Large intestine (tissue), 3 donors: Measurements from ENCODE around the gene RNF4. TPM values are rescaled to one million over a fixed set of nuclear protein-coding genes. Genes with fewer than 3 reads are reported as not detected.
"Not testable (repeated sequence)": the region's sequence is repeated elsewhere in the genome, so short reads cannot be mapped to it uniquely, and the experiment has no call there.

Experiments
- DNase-seq, 2 donors: peaks; one replicate each; pipeline versions ENCODE4 v3.0.0 to v3.0.0-alpha.2; 2013
- H3K27ac ChIP-seq: one replicate; pipeline ENCODE4 v1.5.1; 2013; ENCODE audit warnings: low read length
- H3K27me3 ChIP-seq: 2 replicates; pipeline ENCODE4 v1.6.1; 2013; ENCODE audit warnings: low read length; ENCODE audit not compliant: control insufficient read depth, insufficient read depth
- H3K36me3 ChIP-seq: 2 replicates; pipeline ENCODE4 v1.6.1; 2013; ENCODE audit warnings: low read length; ENCODE audit not compliant: control insufficient read depth, insufficient read depth
- H3K4me1 ChIP-seq: one replicate; pipeline ENCODE4 v1.6.1; 2013; ENCODE audit warnings: low read length; ENCODE audit not compliant: control insufficient read depth, insufficient read depth
- H3K4me3 ChIP-seq: one replicate; pipeline ENCODE4 v1.5.1; 2013; ENCODE audit warnings: low read length
- H3K9me3 ChIP-seq: one replicate; pipeline ENCODE4 v1.6.1; 2013; ENCODE audit warnings: mild to moderate bottlenecking, low read depth, low read length, moderate library complexity; ENCODE audit not compliant: control insufficient read depth
- WGBS: methylation state at CpG from one replicate; pipeline ENCODE4 v1.1.5; 2013; ENCODE audit warnings: low lambda C conversion rate; ENCODE audit not compliant: insufficient coverage; 5-methylcytosine and 5-hydroxymethylcytosine counted together
- polyA plus RNA-seq: library from polyadenylated mRNA; unstranded; fragments of 120-200 nt; gene quantifications from one replicate; pipeline ENCODE4 v1.2.1, GENCODE V29; 2013

RNF4 gene
- polyA plus RNA-seq, 1 donor, result 37.9 TPM

- no peaks in the 10 kb centered on the region for H3K9me3 ChIP-seq
- no peak overlapping the region for H3K27ac ChIP-seq
- H3K36me3 ChIP-seq, result no peaks in the 10 kb centered on the region
- no peaks in the 10 kb centered on the region for H3K4me1 ChIP-seq
- no peak overlapping the region for H3K4me3 ChIP-seq
- no CpG with 5 or more reads among the region's 23 CpGs for WGBS
- H3K27me3 ChIP-seq, result no peaks in the 10 kb centered on the region
- no peak for DNase-seq
These were observed 41.2 kb upstream of the RNF4 start for GRCh38 chr4:2427383-2428334.

- no CpG with 5 or more reads among the region's 25 CpGs for WGBS
- H3K27me3 ChIP-seq, result no peaks in the 10 kb centered on the region
- H3K27ac ChIP-seq, result no peak overlapping the region
- H3K9me3 ChIP-seq, result no peaks in the 10 kb centered on the region
- DNase-seq, result no peak
- H3K36me3 ChIP-seq, result no peaks in the 10 kb centered on the region
- H3K4me1 ChIP-seq, result no peaks in the 10 kb centered on the region
- no peak overlapping the region for H3K4me3 ChIP-seq
These were observed 40.3 kb upstream of the RNF4 start for GRCh38 chr4:2428496-2429213.

DNA sequence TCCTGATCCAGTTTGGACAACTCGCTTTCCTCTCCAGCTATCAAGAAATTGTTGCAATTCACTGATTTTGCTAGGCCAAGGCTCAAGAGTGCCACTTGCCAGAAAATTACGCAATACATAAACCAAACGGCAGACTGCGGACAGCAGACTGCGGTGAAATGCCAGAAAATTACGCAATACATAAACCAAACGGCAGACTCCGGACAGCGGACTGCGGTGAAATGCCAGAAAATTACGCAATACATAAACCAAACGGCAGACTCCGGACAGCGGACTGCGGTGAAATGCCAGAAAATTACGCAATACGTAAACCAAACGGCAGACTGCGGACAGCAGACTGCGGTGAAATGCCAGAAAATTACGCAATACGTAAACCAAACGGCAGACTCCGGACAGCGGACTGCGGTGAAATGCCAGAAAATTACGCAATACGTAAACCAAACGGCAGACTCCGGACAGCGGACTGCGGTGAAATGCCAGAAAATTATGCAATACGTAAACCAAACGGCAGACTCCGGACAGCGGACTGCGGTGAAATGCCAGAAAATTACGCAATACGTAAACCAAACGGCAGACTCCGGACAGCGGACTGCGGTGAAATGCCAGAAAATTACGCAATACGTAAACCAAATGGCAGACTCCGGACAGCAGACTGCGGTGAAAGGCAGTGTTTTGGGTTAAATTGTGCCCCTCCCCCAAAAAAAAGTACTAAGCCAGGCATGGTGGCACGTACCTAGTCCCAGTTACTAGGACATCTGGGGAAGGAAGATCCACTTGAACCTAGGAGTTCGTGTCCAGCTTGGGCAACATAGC, 38.8 kb upstream of the RNF4 start:
- not testable (repeated sequence) for DNase-seq, H3K4me3 ChIP-seq, H3K27ac ChIP-seq, H3K36me3 ChIP-seq, H3K4me1 ChIP-seq, H3K9me3 ChIP-seq, H3K27me3 ChIP-seq
- WGBS, result no CpG with 5 or more reads among the region's 49 CpGs

GRCh38 chr4:2432004-2432403, 36.9 kb upstream of the RNF4 start:
- Histone ChIP-seq H3K27me3 (no peaks in the 10 kb centered on the region), H3K9me3 (no peaks in the 10 kb centered on the region), H3K27ac (no peak overlapping the region), H3K4me1 (no peaks in the 10 kb centered on the region), H3K36me3 (no peaks in the 10 kb centered on the region), H3K4me3 (no peak overlapping the region)
- no peak for DNase-seq

- Histone ChIP-seq H3K9me3 (no peaks in the 10 kb centered on the region), H3K27ac (no peak overlapping the region), H3K4me1 (no peaks in the 10 kb centered on the region), H3K4me3 (no peak overlapping the region), H3K27me3 (no peaks in the 10 kb centered on the region), H3K36me3 (no peaks in the 10 kb centered on the region)
- WGBS, result no CpG with 5 or more reads among the region's 20 CpGs
- DNase-seq, result no peak
These were observed 35.8 kb upstream of the RNF4 start for GRCh38 chr4:2432991-2433530.

GRCh38 chr4:2433609-2434350, 35.1 kb upstream of the RNF4 start:
- Histone ChIP-seq H3K4me3 (no peak overlapping the region), H3K27ac (no peak overlapping the region), H3K27me3 (no peaks in the 10 kb centered on the region), H3K36me3 (no peaks in the 10 kb centered on the region), H3K4me1 (no peaks in the 10 kb centered on the region), H3K9me3 (no peaks in the 10 kb centered on the region)
- no CpG with 5 or more reads among the region's 29 CpGs for WGBS
- DNase-seq, result no peak

GRCh38 chr4:2434420-2434819, 34.5 kb upstream of the RNF4 start:
- Histone ChIP-seq H3K36me3 (no peaks in the 10 kb centered on the region), H3K4me3 (no peak overlapping the region), H3K4me1 (no peaks in the 10 kb centered on the region), H3K27ac (no peak overlapping the region), H3K9me3 (no peaks in the 10 kb centered on the region), H3K27me3 (no peaks in the 10 kb centered on the region)
- no CpG with 5 or more reads among the region's 9 CpGs for WGBS
- no peak for DNase-seq

GRCh38 chr4:2436301-2436700, 32.6 kb upstream of the RNF4 start:
- no peaks in the 10 kb centered on the region for H3K9me3 ChIP-seq
- no peak for DNase-seq
- no peak overlapping the region for H3K27ac ChIP-seq
- H3K4me1 ChIP-seq, result peaks cover under 1% of the 10 kb centered on the region
- H3K4me3 ChIP-seq, result no peak overlapping the region
- WGBS, result 40% methylated on average over 1 of the region's 10 CpGs
- H3K27me3 ChIP-seq, result no peaks in the 10 kb centered on the region
- H3K36me3 ChIP-seq, result no peaks in the 10 kb centered on the region

GRCh38 chr4:2436761-2437474, 32.0 kb upstream of the RNF4 start:
- Histone ChIP-seq H3K4me1 (peaks cover 4% of the 10 kb centered on the region), H3K27ac (no peak overlapping the region), H3K27me3 (no peaks in the 10 kb centered on the region), H3K4me3 (no peak overlapping the region), H3K36me3 (no peaks in the 10 kb centered on the region), H3K9me3 (no peaks in the 10 kb centered on the region)
- no CpG with 5 or more reads among the region's 30 CpGs for WGBS
- no peak for DNase-seq
